Adipose tissue (tissue), 3 donors: Measurements from ENCODE around the gene JSRP1. TPM values are rescaled to one million over a fixed set of nuclear protein-coding genes. Genes with fewer than 3 reads are reported as not detected.

ENCODE experiments used
- H3K27ac ChIP-seq: one replicate; pipeline ENCODE4 v1.5.1; 2013; ENCODE audit warnings: low read depth, low read length
- WGBS, 3 donors: extraction: QIAGEN DNeasy Blood & Tissue Kit; methylation state at CpG; one replicate each; pipeline ENCODE4 v1.1.7; 2013; 5-methylcytosine and 5-hydroxymethylcytosine counted together
- polyA plus RNA-seq, 3 donors: library from polyadenylated mRNA; stranded (reverse); fragments of 200-250 nt; gene quantifications; one replicate each; pipeline ENCODE4 v1.2.3, GENCODE V29; 2013
- donor health status: healthy with polysubstance abuse.
- donor health status: Bipolar disorder and iron deficiency.
- donor health status: healthy.

JSRP1 gene
- polyA plus RNA-seq, 3 donors: 0.56 to 0.74 (median 0.56) TPM

DNA sequence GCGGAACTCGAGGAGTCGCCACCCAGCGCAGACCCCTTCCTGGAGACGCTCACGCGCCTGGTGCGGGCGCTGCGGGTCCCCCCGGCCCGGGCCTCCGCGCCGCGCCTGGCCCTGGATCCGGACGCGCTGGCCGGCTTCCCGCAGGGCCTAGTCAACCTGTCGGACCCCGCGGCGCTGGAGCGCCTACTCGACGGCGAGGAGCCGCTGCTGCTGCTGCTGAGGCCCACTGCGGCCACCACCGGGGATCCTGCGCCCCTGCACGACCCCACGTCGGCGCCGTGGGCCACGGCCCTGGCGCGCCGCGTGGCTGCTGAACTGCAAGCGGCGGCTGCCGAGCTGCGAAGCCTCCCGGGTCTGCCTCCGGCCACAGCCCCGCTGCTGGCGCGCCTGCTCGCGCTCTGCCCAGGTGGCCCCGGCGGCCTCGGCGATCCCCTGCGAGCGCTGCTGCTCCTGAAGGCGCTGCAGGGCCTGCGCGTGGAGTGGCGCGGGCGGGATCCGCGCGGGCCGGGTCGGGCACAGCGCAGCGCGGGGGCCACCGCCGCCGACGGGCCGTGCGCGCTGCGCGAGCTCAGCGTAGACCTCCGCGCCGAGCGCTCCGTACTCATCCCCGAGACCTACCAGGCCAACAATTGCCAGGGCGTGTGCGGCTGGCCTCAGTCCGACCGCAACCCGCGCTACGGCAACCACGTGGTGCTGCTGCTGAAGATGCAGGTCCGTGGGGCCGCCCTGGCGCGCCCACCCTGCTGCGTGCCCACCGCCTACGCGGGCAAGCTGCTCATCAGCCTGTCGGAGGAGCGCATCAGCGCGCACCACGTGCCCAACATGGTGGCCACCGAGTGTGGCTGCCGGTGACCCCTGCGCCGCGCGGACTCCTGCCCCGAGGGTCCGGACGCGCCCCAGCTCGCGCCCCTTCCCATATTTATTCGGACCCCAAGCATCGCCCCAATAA is 4.8 kb downstream of the JSRP1 start:
- 3 to 6% (median 6%) methylated on average over 107 to 125 of the region's 125 CpGs for WGBS, 3 donors
- no peak overlapping the region for H3K27ac ChIP-seq

DNA sequence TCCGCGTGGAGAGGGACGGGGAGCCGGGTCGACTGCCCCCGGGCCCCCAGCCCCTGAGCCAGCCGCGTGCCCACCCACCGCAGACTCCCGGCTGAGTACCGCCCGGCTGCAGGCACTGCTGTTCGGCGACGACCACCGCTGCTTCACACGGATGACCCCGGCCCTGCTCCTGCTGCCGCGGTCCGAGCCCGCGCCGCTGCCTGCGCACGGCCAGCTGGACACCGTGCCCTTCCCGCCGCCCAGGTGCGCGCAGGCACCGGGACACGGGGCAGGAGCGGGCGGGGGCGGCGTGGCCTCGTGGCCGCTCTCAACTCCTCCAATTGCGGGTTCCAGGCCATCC is 5.5 kb downstream of the JSRP1 start:
- H3K27ac ChIP-seq: no peak overlapping the region
- WGBS, 3 donors: 7 to 9% (median 8%) methylated on average over 31 to 40 of the region's 40 CpGs

DNA sequence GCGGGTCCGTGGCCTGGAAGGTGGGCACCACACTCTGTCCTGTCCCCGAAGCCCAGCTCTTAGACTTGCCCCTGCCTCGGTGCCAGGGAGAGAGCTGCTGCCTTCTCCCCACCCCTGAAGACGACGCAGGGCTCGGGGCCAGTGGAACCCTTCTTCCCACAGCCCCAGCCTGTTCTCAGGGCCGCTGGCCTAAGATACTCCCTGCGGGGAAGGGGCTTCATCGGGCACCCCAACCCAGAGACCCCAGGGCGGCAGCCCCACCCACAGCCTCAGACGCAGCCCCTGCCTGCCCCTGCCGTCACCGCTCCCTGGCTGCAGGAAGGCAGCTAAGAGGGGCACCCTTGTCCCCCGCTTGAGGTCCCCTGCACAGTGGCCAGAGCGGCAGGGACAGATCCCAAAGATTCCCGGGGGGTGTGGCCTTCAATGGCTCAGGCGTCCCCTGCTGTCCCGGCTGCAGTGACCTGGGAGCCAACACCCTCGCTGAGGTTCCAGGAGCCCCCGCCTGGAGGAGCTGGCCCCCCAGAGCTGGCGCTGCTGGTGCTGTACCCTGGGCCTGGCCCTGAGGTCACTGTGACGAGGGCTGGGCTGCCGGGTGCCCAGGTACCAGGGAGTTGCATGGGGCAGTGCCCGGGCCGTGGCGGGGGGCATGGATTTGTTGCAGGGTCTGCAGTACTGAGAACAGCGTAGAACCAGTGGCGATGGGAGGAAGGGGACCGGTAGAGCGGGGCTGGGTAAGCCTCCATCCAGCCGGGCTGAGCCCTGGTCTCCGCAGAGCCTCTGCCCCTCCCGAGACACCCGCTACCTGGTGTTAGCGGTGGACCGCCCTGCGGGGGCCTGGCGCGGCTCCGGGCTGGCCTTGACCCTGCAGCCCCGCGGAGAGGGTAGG is 6.1 kb downstream of the JSRP1 start:
- 26 to 30% (median 27%) methylated on average over 35 to 43 of the region's 43 CpGs for WGBS, 3 donors
- H3K27ac ChIP-seq: no peak overlapping the region

DNA sequence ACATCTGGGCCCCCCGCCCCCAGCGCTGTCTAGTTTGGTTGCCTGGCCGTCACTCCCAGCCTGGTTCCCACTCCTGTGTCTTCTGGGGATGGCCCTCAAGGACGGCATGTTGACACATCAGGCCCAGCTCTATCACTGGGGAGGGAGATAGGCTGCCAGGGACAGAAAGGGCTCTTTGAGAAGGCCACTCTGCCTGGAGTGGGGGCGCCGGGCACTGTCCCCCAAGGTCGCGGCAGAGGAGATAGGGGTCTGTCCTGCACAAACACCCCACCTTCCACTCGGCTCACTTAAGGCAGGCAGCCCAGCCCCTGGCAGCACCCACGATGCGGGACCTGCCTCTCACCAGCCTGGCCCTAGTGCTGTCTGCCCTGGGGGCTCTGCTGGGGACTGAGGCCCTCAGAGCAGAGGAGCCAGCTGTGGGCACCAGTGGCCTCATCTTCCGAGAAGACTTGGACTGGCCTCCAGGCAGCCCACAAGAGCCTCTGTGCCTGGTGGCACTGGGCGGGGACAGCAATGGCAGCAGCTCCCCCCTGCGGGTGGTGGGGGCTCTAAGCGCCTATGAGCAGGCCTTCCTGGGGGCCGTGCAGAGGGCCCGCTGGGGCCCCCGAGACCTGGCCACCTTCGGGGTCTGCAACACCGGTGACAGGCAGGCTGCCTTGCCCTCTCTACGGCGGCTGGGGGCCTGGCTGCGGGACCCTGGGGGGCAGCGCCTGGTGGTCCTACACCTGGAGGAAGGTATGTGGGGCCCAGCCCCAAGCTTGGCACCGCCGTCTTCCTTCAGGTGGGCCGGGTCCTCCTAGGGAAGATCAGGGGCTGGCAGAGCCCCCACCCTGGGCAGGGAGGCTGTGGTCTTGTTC is 7.0 kb downstream of the JSRP1 start, which contains the start of gene AMH:
AMH (plus strand) TSS at position 314 of the 857 bp plus-strand sequence; CDS start at position 324, 10 bp downstream.
- WGBS, 3 donors: 71 to 76% (median 74%) methylated on average over 26 to 27 of the region's 27 CpGs
- H3K27ac ChIP-seq: no peak within 1 kb of the TSS

DNA sequence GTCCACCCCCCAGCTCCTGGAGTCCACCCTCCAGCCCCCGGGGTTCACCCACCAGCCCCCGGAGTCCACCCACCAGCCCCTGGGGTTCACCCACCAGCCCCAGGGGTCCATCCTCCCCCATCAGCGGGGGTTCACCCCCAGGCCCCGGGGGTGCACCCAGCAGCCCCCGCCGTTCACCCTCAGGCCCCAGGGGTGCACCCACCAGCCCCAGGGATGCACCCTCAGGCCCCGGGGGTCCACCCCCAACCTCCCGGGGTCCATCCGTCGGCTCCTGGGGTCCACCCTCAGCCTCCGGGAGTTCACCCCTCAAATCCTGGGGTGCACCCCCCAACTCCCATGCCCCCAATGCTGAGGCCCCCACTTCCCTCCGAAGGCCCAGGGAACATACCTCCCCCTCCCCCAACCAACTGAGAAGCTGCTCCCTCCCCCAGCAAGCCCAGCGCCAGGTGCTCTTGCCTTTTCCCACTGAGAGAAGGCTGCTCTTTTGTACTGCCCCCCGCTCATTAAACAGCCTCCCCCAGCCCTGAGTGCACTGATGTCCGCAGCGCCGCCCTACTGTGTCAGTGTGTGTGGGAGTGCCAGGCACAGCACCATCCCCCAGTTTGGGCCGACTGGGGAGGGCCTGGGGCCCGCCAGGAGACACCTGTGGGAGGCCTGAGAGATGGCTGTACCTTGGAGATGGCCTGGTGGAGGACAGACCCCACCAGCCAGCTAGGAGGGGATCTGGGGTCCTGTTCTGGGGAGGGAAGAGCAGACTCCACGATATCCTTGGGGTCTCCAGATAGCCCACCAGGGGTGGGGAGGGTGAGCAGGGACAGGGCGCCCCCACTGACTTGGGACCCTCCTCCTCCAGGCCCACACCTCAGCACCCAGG is 7.8 kb downstream of the JSRP1 start:
- WGBS, 3 donors: 81 to 87% (median 85%) methylated on average over 19 to 21 of the region's 21 CpGs
- H3K27ac ChIP-seq: no peak overlapping the region

DNA sequence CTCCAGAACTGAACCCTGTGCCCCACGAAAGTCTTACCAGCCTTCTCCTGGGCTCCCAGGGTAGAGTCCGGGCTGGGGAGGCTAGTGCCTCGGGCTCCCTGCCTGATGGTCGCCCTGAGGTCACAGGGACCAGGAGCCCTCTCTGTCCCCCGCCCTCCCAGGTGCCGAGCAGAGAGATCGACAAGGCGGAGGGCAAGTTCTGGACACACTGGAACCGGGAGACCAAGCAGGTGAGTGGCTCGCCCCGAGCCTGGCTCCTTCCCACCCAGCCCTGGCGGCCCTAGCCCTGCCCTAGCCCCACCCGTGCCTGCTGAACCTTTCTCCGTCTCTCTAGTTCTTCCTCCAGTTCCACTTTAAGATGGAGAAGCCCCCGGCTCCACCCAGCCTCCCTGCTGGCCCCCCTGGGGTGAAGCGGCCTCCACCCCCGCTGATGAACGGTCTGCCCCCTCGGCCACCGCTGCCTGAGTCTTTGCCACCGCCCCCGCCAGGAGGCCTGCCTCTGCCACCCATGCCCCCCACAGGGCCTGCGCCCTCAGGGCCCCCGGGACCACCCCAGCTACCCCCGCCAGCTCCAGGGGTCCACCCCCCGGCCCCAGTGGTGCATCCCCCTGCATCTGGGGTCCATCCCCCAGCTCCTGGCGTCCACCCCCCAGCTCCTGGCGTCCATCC is 8.7 kb downstream of the JSRP1 start:
- no peak overlapping the region for H3K27ac ChIP-seq
- WGBS, 3 donors: 92 to 94% (median 93%) methylated on average over 23 to 28 of the region's 28 CpGs

DNA sequence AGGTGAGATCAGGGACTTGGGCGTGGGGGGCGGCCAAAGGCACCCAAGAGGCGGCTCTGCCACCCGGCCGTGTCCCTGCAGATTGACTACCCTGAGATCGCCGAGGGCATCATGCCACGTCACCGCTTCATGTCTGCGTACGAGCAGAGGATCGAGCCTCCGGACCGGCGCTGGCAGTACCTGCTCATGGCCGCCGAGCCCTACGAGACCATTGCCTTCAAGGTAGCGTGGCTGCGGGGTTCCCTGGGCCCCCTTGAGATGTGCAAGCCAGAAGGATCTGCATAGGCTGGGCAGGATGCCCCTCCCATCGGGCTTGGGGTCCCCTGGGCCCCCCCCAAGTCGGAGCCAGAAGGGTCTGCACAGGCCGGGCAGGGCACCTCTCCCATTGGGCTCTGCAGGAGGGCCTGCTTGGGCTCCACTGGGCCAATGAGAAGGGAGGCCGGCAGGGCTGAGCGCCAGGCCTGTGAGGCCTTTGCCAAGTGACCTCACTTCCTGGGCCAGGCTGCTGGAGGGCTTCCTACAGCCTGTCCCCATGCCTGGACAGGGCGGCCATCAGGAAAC is 9.3 kb downstream of the JSRP1 start:
- H3K27ac ChIP-seq: no peak overlapping the region
- WGBS, 3 donors: 80 to 86% (median 83%) methylated on average over 25 to 26 of the region's 26 CpGs

DNA sequence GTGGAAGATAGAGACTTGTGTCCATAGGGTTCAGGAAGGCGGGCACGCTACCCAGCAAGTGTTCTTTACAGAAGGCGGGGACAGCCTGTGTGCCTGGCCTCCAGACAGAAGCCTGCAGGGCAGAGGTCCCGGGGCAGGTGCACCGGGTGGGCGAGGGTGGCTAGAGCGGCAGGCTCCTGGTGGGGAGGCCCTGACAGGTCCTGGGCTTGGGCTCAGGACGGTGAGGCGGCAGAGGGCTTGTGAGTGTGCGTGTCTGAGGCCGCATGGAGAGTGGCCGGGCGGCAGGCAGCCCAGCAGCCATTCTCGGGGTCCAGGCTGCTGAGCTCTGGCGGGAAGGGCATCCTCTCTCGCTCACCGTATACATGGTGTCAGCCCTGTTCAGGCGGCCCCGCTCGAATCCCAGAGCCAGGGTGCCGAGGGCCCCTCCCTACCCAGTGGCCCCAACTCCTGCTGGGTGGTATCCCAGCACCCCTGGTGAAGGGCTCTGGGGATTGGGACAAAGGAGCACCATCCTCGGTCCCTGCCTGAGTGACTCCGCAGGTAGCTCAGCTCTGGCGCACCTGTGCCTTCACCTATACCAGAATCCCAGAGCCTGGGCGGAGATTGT is 10.1 kb downstream of the JSRP1 start:
- no peak overlapping the region for H3K27ac ChIP-seq
- WGBS, 3 donors: 90 to 93% (median 92%) methylated on average over 25 of the region's 25 CpGs

DNA sequence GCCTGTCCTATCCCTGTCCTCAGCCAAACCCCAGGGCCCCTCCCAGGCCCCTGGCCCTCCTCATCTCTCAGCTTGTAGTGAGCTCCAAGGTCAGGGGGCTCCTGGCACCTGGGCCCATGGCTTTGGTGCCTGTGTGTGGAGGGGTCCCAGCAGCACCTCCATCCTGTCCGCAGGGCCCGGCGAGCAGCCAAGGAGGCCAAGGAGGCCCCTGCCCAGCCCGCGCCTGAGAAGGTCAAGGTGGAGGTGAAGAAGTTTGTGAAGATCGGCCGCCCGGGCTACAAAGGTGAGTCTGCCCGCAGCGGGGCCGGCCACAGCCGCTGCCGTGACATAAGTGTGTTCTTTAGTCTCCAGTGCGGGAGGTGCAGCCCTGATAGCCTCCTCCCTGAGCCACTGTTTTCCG is 10.9 kb downstream of the JSRP1 start:
- 94 to 97% (median 96%) methylated on average over 10 to 15 of the region's 15 CpGs for WGBS, 3 donors
- H3K27ac ChIP-seq: no peak overlapping the region

DNA sequence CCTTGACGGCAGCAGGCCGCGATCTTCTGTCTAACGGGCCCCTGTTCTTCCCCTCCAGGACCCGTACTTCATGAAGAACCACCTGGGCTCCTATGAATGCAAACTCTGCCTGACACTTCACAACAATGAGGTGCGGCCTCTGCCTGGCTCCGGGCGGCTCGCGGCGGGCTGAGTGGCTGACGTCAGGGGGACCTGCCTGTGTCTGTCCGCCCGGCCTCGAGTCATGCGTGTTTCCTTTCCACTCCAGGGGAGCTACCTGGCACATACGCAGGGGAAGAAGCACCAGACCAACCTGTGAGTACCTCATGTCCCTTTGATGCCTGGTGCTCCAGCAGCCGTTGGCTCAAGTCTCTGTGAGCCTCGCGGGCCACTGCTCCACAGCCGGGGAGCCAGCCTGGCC is 11.7 kb downstream of the JSRP1 start:
- H3K27ac ChIP-seq: no peak overlapping the region
- WGBS, 3 donors: 91 to 94% (median 94%) methylated on average over 20 to 21 of the region's 21 CpGs

DNA sequence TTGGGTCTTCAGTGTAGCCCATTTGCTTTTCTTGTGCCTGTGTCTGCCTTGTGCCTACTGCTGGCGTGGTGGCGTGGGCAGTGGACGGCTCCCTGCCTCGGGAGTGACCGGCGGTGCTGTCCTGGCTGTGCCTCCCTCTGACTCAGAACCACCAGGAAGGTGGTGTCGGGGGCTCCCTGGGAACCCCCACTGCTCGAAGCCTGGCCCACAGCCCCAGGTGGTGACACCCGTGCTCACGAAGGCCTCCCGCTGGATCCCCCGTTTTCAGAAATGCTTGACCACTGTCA is 12.1 kb downstream of the JSRP1 start:
- no peak overlapping the region for H3K27ac ChIP-seq
- WGBS, 3 donors: 86 to 92% (median 90%) methylated on average over 11 to 12 of the region's 12 CpGs

DNA sequence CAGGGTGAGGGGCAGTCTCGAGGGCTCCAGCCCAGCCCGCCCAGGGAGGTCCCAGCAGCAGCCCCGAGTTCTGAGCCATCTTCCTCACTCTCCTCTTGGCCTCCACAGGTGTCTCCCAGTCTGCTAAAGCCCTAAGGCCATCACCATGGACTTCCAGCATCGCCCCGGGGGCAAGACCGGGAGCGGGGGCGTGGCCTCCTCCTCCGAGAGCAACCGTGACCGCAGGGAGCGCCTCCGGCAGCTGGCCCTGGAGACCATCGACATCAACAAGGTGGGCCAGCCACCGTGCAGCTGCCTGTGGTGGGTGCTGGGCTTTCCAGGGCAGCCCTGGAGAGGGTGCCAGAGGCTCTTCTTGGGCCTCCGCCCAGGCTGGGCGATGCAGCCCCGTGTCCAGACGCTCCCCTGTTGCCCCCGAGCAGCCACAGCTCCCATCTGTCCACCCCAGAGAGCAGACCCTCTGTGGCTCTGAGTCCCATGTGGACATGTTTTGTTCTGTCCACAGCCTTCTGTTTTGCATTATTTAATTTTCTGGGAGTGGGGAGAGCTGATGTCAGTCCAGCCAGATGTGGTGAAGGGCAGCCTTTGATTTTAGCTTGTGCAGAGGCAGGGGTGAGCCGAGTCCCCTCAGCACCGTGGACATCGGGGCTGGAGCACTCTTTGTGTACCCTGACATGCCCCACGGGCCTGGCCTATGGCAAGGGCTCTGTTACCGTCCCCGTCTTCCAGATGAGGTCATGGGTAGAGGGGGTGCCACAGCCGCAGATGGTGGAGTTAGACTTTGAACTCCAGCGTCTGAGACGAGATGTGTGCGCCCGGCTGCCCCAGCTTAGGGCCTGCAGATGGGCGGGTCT is 12.7 kb downstream of the JSRP1 start:
- 72 to 86% (median 82%) methylated on average over 31 to 32 of the region's 32 CpGs for WGBS, 3 donors
- H3K27ac ChIP-seq: no peak overlapping the region

DNA sequence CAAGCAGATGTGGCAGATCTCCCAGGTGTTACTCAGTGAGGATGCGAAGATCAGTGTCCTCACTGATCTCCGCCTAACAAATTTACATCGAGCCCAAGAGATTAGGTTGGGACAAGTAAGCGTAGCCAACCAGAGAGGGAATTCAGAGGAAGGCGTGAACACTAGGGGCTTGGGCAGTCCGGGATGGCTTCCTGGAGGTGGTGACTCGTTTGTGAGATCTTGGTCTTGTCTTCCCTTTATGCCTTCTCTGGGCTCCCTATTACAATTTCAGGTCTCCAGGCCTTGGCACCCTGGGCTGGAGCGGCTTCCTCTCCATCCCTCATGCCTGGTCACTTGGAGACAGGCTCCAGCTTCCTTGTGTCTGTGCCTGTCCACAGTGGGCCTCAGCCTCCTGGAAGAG is 13.4 kb downstream of the JSRP1 start:
- no peak overlapping the region for H3K27ac ChIP-seq
- WGBS, 3 donors: 87 to 91% (median 91%) methylated on average over 8 of the region's 8 CpGs

DNA sequence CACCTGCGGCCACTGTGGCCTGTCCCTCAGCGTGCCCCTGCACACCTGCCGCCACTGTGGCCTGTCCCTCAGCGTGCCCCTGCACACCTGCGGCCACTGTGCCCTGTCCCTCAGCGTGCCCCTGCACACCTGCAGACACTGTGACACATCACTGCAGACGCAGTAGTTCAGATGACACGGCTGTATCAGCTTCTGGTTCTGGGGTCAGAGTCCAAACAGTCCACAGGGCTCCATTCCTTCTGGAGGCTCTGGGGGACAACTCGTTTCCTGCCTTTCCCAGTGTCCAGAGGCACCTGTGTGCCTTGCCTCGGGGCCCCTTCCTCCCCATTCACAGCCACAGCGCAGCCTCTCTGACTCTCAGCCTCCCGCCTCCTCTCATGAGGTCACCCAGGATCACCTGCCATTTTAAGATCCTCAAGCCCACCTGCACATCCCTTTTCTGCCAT is 14.1 kb downstream of the JSRP1 start:
- no peak overlapping the region for H3K27ac ChIP-seq
- WGBS, 3 donors: 70 to 89% (median 89%) methylated on average over 12 of the region's 12 CpGs

DNA sequence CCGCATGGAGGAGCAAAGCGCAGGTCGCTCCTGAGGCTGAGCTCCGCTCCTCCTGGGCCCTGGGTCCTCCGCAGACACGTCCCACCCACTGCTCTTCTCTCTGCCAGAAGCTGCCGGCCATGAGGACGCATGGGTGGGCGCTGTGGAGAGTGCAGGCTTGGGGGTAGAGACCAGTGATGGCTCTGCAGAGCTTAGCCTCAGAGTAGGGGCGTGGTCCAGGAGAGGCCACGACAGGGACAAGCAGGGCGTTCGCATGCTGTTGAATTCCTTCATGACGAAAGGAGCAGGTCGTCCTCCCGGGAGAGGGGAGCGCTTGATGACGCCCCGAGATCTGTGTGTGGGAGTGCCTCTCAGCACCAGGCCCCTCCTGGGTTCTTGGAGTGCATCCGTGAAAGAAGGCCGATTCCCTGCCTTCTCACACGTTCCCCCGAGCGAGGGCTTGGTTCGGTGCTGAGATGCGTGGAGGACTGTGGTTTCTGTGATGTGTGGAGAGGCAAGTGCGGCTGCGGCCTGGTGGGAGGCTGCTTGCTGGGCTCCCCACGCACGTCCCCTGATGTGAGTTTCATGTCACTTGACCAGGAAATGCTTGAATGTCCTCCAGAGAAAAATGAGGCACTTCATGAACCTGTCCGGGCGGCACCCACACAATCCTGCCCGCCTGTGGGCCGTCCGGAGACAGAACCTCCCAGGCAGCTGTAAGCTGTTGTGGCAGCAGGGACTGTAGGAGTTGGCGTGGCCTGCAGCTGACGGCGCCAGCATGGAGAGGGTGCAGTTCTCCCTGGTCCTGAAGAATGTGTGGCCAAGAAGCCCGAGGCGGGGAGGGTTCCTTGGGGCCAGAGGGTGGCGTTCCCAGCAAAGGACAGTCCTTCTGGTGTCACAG is 15.1 kb downstream of the JSRP1 start:
- WGBS, 3 donors: 69 to 73% (median 71%) methylated on average over 41 of the region's 41 CpGs
- no peak overlapping the region for H3K27ac ChIP-seq
